Muscle of back (tissue), 11 donors: Measurements from ENCODE around the gene PCDHA1. TPM values are rescaled to one million over a fixed set of nuclear protein-coding genes. Genes with fewer than 3 reads are reported as not detected.
"Not testable (repeated sequence)": the region's sequence is repeated elsewhere in the genome, so short reads cannot be mapped to it uniquely, and the experiment has no call there.

Experiments
- DNase-seq, 3 donors: peaks; one replicate each; pipeline versions ENCODE4 v3.0.0 to v3.0.0-alpha.2; 2013
- polyA plus RNA-seq, 10 donors: library from polyadenylated mRNA; unstranded; fragments of 120-200 nt; gene quantifications; one replicate each; pipeline ENCODE4 v1.2.1, GENCODE V29; 2013; ENCODE audit not compliant: insufficient read length in 10 of 10

Gene PCDHA1
- polyA plus RNA-seq, 10 donors: 0.05 to 0.11 (median 0.06) TPM; not detected in 6

GRCh38 chr5:140849831-140850634 lies 64.1 kb downstream of the PCDHA1 start:
- DNase-seq: not testable (repeated sequence)

- DNase-seq: no peak
Measured at GRCh38 chr5:140855772-140856674, 70.1 kb downstream of the PCDHA1 start, which contains the start of gene PCDHA10. Gene PCDHA10 (plus strand): TSS chr5:140855897. CDS start chr5:140856049, 152 bp downstream.

- no peak for DNase-seq
Measured at GRCh38 chr5:140857177-140857986, 71.4 kb downstream of the PCDHA1 start.

- no peak for DNase-seq
Measured at GRCh38 chr5:140857987-140858240, 72.0 kb downstream of the PCDHA1 start.

GRCh38 chr5:140862441-140863295 lies 76.7 kb downstream of the PCDHA1 start:
- DNase-seq: no peak

GRCh38 chr5:140868721-140869554 lies 83.0 kb downstream of the PCDHA1 start, which contains the start of gene PCDHA11:
Gene PCDHA11 (plus strand): TSS chr5:140868957. CDS start chr5:140869104, 147 bp downstream.
- DNase-seq: no peak

- no peak for DNase-seq
Measured at GRCh38 chr5:140869555-140869886, 83.6 kb downstream of the PCDHA1 start.

- no peak for DNase-seq
Measured at GRCh38 chr5:140870221-140871201, 84.6 kb downstream of the PCDHA1 start.

GRCh38 chr5:140875085-140876065 lies 89.4 kb downstream of the PCDHA1 start, which contains the start of gene PCDHA12:
Gene PCDHA12 (plus strand): TSS chr5:140875308. CDS start chr5:140875473, 165 bp downstream.
- no peak for DNase-seq

GRCh38 chr5:140876541-140877261 lies 90.8 kb downstream of the PCDHA1 start:
- not testable (repeated sequence) for DNase-seq

- DNase-seq: no peak
Measured at GRCh38 chr5:140877262-140877581, 91.3 kb downstream of the PCDHA1 start.

- DNase-seq: peak in 1 of 3 donors; percentile 11
Measured at GRCh38 chr5:140881889-140882590, 96.1 kb downstream of the PCDHA1 start, which contains the start of gene PCDHA13. Gene PCDHA13 (plus strand): TSS chr5:140882124. CDS start chr5:140882269, 145 bp downstream.

- DNase-seq: no peak
Measured at GRCh38 chr5:140882591-140882899, 96.6 kb downstream of the PCDHA1 start.

GRCh38 chr5:140883373-140883772 lies 97.4 kb downstream of the PCDHA1 start:
- DNase-seq: no peak

- no peak for DNase-seq
Measured at GRCh38 chr5:140883927-140884697, 98.2 kb downstream of the PCDHA1 start.
